H54 (cell line): ENCODE data around the gene IDH3G.
"Not testable (repeated sequence)": the region's sequence is repeated elsewhere in the genome, so short reads cannot be mapped to it uniquely, and the experiment has no call there.

Source experiments
- DNase-seq: peaks from one replicate; pipeline ENCODE4 v3.0.0; 2011; ENCODE audit warnings: low spot score, mixed read lengths; ENCODE audit not compliant: insufficient read length
- FAIRE-seq: peaks from 3 replicates; lab custom pipeline; 2011; peaks lifted over from hg19 to GRCh38; lab: Jason Lieb, UNC
- POLR2A ChIP-seq: IDR thresholded peaks from 2 replicates; pipeline ENCODE4 v1.6.1; 2011; ENCODE audit warnings: low read depth, mild to moderate bottlenecking, low read length

IDH3G gene

DNA sequence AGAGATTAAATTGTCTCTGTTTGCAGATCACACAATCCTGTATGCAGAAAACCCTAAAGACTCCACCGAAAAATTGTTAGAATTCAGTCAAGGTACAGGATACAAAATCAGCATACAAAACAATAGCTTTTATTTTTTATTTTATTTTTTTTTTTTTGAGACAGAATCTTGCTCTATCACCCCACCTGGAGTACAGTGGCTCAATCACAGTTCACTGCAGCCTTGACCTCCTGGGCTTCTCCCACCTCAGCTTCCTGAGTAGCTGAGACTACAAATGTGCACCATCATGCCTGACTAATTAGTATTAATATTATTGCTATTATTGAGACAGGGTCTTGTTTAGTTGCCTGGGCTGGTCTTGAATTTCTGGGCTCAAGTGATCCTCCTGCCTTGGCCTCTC, 39.0 kb downstream of the IDH3G start:
- no peak for TF ChIP-seq POLR2A
- DNase-seq, result no peak
- no peak for FAIRE-seq

DNA sequence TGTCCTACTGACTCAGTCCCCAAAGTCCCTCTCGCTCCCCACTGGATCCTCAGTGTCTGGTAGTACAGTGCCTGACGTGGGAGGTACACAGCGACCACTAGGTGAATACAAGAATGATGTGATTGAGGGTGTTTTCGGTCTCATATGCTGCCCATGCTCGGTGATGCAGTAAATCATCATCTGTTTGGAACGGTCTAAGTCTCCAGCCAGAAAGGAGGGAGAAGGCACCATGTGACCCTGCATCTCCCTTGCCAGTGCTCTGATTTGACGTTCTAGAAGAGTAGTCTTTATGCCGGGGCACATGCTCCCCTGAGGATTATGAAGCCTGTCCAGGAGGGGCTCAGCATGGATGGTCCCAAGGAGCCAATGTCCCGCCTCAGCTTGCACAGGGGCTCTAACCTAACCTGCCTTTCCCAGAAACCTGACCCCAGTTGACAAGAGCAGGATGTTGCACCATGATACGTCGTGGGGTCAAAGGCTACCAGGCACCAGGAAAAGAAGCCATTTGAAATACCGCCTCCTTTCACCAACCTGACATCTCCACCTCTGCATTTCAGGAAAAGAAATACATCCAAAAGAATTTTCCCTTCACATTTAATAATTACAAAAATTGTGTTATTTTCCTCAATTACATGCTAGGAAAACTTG, 43.9 kb downstream of the IDH3G start:
- no peak for FAIRE-seq
- no peak for DNase-seq
- no peak for TF ChIP-seq POLR2A

DNA sequence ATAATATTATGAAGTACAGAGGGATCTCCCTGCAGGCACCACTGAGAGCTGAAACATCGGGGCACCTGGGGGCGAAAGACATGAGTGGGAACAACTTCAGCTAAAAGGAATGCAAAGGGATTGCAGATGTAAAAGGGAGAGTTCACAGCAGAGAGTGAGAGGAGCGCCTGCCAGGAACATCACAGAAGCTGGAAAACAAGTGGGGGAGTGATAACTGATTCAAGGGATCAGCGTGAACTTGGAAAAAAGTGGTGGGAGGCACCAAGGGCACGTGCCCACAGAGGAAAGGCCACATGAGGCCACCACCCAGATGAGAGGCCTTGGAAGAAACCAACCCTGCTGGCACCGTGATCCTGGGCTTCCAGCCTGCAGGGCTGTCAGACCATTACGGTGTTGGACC, 45.2 kb downstream of the IDH3G start:
- not testable (repeated sequence) for FAIRE-seq, DNase-seq

DNA sequence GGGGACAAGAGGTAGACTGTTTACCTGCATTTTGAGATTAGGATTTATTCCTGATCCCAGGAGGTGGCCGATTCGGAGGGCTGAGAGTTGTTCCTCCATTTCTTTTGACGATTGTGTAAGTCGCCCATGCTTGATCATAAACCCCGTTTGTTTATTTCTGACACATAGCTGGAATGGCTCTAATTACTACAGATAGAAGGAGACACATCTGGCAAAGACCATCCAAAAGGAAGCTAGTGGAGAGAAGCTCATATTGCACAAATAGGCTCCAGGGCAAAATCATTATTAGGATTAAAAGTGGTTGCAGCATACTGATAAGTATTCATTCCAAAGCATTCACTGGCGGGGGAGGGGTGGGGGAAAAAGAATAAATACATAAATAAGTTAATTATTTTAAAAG, 47.2 kb downstream of the IDH3G start:
- FAIRE-seq, DNase-seq: not testable (repeated sequence)

DNA sequence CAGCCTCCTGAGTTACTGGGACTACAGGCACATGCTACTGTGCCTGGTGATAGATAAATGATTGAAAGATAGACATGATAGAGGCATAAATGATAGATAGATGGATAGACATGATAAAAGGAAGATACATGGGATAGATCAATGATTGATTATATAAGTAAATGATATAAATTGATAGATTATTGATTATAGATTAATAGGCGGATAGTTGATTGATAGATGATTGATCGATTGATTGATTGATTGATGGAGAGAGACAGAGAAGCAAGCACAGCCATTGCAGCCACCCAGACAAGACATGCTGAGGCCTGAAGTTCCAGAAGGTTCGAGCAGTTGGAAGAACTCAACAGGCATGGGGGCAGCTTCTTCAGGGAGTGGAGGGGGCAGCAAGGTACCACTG, 47.8 kb downstream of the IDH3G start:
- DNase-seq (no peak), FAIRE-seq (no peak)
- TF ChIP-seq POLR2A, result no peak

DNA sequence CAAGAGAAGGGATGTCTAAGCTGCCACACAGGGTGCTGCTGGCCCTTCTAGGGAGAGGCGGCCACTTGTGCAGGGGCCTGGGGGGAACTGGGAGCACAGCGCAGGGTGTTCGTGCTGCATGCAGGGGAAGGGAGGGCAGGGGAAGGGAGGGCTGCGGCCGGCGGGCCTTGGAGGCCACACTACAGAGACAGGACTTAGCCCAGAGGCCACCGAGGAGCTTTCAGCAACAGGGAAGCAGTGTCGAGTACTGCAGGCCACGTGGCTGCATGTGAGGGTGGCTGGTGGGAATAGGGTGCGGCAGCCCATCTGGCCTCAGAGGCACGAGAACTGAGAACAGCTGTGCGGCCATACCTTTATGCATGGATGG, 49.1 kb downstream of the IDH3G start:
- FAIRE-seq, DNase-seq: not testable (repeated sequence)

DNA sequence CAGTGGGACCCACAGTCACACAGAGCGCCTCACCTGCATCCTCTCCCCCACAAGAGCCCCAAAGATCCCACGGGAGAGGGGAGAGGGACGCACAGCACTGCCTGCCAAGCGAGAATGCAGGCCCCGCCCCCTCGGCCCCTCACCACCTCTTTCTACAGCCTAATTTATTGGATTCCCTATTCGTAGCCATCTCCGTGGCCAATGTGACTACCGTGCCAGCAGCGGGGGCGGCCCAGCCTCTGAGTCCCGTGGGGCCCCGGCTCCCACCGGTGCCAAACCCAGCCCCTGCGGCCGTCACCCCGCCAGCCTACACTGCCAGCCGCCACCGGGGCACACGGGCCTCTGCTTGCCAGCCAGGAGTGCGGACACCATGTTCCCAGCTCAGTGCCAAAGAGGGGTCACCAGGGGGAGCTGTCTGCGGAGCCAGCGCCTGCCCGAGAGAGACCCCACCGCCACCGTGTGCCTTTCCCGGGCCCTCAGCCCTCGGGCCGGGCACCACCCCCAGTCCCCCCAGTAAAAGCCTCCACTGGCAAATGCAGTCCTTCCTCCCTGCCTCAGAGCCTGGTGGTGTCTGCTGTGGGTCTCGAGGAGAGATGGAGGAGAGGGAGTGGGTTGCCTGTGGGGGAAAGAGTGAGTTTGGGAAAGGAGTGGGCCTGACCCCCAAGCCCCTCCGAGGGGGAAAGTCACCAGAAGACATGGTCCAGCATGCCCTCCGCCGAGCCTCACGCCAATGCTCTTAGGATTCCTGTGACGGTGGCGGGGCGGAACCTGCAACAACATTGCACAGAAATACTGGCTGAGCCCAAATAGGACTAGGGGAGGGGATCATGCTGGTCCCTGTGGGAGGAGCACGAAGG, 49.7 kb downstream of the IDH3G start:
- no peak for FAIRE-seq
- no peak for TF ChIP-seq POLR2A
- DNase-seq, result no peak

DNA sequence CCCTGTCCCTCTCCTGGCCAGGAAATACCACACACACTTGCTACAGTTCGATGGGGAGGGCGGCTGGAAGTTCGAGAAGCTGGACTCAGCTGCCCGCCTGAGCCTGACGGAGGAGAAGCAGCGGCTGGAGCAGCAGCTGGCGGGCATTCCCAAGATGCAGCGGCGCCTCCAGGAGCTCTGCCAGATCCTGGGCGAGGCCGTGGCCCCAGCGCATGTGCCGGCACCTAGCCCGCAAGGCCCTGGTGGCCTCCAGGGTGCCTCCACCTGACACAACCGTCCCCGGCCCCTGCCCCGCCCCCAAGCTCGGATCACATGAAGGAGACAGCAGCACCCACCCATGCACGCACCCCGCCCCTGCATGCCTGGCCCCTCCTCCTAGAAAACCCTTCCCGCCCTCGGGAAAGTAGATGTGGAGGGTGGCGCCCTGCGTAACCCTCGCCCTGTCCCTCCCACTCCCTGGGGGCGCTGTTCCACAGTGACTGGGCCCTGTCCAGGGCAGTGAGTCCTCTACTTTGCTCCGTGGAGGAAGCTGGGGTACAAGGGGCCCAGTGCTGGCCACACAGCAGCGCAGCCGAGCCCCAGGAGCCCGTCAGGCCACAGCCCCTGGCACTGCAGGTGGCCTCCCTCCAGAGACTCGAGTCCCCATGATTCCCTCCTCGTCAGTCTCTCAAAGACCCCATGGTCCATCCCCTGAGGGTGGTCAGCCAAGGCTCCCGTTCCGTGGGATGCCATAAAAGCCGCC, 50.5 kb downstream of the IDH3G start:
- not testable (repeated sequence) for FAIRE-seq, DNase-seq

DNA sequence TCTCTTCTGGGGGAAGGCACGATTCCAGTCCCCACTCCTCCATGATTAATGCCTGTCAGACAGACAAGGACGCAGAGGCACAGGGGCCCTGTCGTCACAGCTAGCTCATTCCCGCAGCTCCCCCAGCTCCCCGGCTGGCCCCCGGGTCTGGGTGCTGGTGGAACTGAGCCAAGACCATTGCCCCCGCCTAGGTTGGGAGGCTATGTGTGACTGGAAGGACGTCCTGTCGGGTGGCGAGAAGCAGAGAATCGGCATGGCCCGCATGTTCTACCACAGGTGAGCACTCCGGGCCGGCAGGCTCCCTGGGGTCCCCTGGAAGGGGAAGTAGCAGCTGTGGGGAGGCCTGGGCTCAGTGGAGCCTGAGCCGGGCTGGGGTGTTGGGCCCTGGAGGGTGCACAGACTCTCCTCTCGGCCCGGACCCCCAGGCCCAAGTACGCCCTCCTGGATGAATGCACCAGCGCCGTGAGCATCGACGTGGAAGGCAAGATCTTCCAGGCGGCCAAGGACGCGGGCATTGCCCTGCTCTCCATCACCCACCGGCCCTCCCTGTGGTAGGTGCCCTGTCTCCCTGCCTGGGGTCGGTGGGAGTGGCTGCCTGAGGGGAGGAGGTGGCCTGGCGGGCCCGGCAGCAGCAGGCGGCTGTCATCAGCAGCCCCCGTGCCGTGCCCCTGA, 51.2 kb downstream of the IDH3G start:
- not testable (repeated sequence) for FAIRE-seq, DNase-seq

DNA sequence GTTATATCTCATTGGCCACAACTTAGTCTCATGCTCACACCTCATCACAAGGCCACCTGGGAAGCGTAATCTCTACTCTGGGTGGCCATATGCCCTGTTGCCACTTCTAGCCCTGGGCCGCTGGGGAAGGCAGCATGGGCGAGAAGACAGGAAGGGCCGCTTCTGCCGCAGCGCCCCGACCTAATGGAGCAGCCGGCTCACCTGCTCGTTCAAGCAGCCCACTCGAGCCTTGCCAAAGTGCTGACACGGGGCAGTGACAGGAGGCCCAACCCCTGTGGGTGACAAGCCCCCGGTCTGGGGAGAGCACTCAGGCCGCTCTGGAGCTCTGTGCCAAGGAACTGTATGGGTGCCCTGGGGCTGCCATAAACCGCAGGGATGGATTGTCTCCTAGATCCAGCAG, 52.1 kb downstream of the IDH3G start:
- not testable (repeated sequence) for FAIRE-seq

DNA sequence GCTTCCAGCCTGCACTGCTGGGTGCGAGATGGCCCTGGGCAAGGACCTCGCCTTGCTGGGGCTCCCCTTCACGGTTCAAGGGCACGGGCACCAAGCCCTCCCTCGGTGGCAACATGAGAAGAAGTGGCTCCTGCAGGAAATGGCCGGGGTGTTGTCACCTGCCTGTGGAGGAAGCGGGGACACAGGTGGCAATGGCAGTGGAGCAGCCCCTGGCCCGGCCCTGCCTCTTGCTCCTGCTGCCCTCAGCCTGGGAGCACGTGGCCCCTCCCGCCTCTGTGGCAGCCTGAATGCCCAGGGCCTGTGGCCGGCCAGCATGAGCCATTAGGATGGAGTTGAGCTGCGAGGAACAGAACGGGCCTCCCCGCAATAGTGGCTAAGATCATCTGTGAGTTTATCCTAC, 52.7 kb downstream of the IDH3G start:
- DNase-seq, result no peak
- TF ChIP-seq POLR2A, result no peak
- FAIRE-seq, result no peak

More for the DNA sequence above, 52.1 kb downstream of the IDH3G start:
- not testable (repeated sequence) for DNase-seq

DNA sequence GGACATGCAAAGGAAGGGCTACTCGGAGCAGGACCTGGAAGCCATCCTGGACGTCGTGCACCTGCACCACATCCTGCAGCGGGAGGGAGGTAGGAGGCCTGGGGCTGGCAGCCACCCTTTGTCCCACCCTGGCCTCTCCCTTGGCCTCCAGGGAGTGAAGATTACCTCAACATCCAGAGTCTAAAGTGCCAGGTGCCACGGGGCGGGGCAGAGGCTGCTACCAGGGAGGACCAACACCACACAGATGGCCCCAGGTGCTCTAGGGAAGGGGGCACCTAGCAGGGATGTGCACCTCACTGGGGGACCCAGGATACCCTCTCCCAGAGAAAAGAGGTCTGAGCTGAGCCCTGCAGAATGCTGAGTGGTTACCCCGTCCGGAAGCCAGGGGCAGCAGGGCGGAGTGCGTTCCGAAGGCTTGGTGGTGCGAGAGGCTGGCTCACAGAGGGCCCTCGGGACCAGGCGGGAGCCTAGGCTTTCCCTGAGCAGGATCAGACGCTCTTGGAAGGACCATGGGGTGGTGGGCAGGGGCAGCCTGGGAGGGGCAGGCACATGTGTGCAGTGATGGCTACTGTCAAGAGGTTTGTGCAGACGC, 53.4 kb downstream of the IDH3G start:
- DNase-seq (no peak), FAIRE-seq (no peak)
- no peak for TF ChIP-seq POLR2A

DNA sequence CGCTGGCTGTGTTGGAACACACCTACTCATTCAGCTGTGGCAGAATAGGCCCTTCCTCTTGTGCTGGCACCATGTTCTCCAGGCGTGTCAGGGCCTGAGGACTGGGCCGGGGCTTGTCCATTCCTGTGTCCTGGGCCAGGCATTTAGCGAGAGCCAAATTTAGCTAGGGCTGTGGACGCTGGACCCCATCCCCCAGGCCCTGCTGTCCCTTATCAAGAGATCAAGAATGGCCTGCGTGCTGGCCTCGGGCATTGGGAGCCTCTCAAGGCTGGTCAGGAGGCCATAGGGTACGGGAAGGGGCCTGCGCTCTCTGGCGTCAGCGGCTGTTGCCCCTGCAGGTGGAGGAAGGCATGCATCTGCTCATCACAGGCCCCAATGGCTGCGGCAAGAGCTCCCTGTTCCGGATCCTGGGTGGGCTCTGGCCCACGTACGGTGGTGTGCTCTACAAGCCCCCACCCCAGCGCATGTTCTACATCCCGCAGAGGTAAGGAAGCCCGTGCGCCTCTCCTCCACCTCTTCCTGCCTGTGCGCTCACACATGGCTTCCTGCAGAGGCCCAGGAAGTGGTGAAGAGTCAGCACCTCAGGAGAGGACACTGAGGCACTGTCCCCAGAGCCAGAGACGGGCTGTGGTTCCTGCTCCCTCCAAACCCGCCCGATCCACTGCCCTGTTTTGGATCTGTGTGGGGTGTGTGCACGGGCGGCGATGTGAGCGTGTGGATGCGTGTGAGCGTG, 54.3 kb downstream of the IDH3G start:
- no peak for DNase-seq

More for the DNA sequence above, 54.3 kb downstream of the IDH3G start:
- no peak for FAIRE-seq
- no peak for TF ChIP-seq POLR2A
